B cell (primary cell): ENCODE data around the gene FLNB. TPM values are rescaled to one million over a fixed set of nuclear protein-coding genes. Genes with fewer than 3 reads are reported as not detected.

ENCODE experiments used
- ATAC-seq: fragments of 200-7000 bp; cut with Tn5 transposase; one replicate; pipeline ENCODE4 v1.10.0; 2021; ENCODE audit warnings: low read depth, mild to moderate bottlenecking, moderate number of reproducible peaks, moderate library complexity
- CTCF ChIA-PET: fragments of 350-600 bp; sonication (Branson Sonifier 250); formaldehyde crosslinking; loops from one replicate; lab custom pipeline; 2021; ENCODE audit warnings: antibody characterized with exemption, inconsistent platforms; lab: Charles Lee
- POLR2A ChIA-PET: fragments of 350-600 bp; sonication (Branson Sonifier 250); formaldehyde crosslinking; loops from one replicate; lab custom pipeline; 2021; ENCODE audit warnings: antibody characterized with exemption; lab: Charles Lee
- DNase-seq: peaks from one replicate; pipeline ENCODE4 v3.0.0; 2013
- H2AFZ ChIP-seq: 2 replicates; pipeline ENCODE4 v1.6.1; 2012; ENCODE audit warnings: mild to moderate bottlenecking, low read depth, low read length; ENCODE audit not compliant: insufficient read depth, poor library complexity, severe bottlenecking
- H3K27ac ChIP-seq, 2 donors: 1 replicate in 1 of 2; 2 replicates in 1 of 2; pipeline ENCODE4 v1.5.1; 2012 to 2013; ENCODE audit warnings: low read length in 2 of 2, mild to moderate bottlenecking in 2 of 2, moderate library complexity in 1 of 2
- H3K27me3 ChIP-seq, 4 experiments: fragments of 200-600 bp in 1 of 4; sonication (generic) in 1 of 4; replicated peaks in 1 of 4; 1 replicate in 2 of 4; 2 replicates in 2 of 4; pipeline versions ENCODE4 v1.6.1 to v1.7.0; 2013 to 2016; ENCODE audit warnings: low read length in 3 of 4, mild to moderate bottlenecking in 2 of 4, mixed read lengths in 1 of 4, moderate library complexity in 1 of 4; ENCODE audit not compliant: insufficient read depth in 4 of 4, control insufficient read depth in 3 of 4; ENCODE audit errors: control extremely low read depth in 1 of 4
- H3K36me3 ChIP-seq, 2 experiments: replicated peaks in 1 of 2; 1 replicate in 1 of 2; 2 replicates in 1 of 2; pipeline versions ENCODE4 v1.6.1 to v1.7.1; 2013; ENCODE audit warnings: low read length in 1 of 2; ENCODE audit not compliant: insufficient read depth in 2 of 2, control insufficient read depth in 1 of 2; ENCODE audit errors: control extremely low read depth in 1 of 2, extremely low read depth in 1 of 2
- H3K4me1 ChIP-seq, 2 donors: fragments of 200-600 bp in 1 of 2; sonication (generic) in 1 of 2; 1 replicate in 1 of 2; 2 replicates in 1 of 2; pipeline versions ENCODE4 v1.5.1 to v1.6.1; 2013 to 2017; ENCODE audit warnings: low read length in 2 of 2; ENCODE audit not compliant: control insufficient read depth in 2 of 2, insufficient read depth in 2 of 2
- H3K4me2 ChIP-seq: replicated peaks from 2 replicates; pipeline ENCODE3; 2012; ENCODE audit warnings: mild to moderate bottlenecking, low read depth, low read length; ENCODE audit not compliant: poor library complexity, severe bottlenecking
- H3K4me3 ChIP-seq, 5 experiments: fragments of 200-600 bp in 1 of 5; sonication (generic) in 1 of 5; 1 replicate in 3 of 5; 2 replicates in 2 of 5; pipeline versions ENCODE4 v1.5.1 to v1.7.0; 2011 to 2016; ENCODE audit warnings: low read length in 4 of 5, mild to moderate bottlenecking in 4 of 5, low read depth in 2 of 5, control low read depth in 1 of 5, moderate library complexity in 1 of 5; ENCODE audit not compliant: insufficient read depth in 1 of 5; ENCODE audit errors: control extremely low read depth in 1 of 5, extremely low read depth in 1 of 5
- H3K79me2 ChIP-seq: fragments of 200-600 bp; sonication (generic); one replicate; pipeline ENCODE4 v1.6.0; 2016; ENCODE audit warnings: low read length; ENCODE audit not compliant: control insufficient read depth, insufficient read depth
- H3K9ac ChIP-seq: fragments of 200-600 bp; sonication (generic); 2 replicates; pipeline ENCODE4 v1.6.1; 2017; ENCODE audit warnings: mild to moderate bottlenecking, low read length, moderate library complexity
- H3K9me3 ChIP-seq, 3 donors: one replicate each; pipeline versions ENCODE4 v1.6.1 to v1.7.1; 2013; ENCODE audit warnings: low read length in 2 of 3; ENCODE audit not compliant: control insufficient read depth in 2 of 3, insufficient read depth in 1 of 3; ENCODE audit errors: control extremely low read depth in 1 of 3
- H4K20me1 ChIP-seq: 2 replicates; pipeline ENCODE4 v1.6.0; 2012; ENCODE audit warnings: mild to moderate bottlenecking, low read length; ENCODE audit not compliant: insufficient read depth, control insufficient read depth, poor library complexity, severe bottlenecking
- H3K27ac Mint-ChIP-seq: one replicate; pipeline ENCODE4 v1.8.0; 2021; ENCODE audit warnings: mixed read lengths
- H3K27me3 Mint-ChIP-seq: one replicate; pipeline ENCODE4 v1.8.0; 2021; ENCODE audit warnings: mixed read lengths
- H3K4me1 Mint-ChIP-seq: one replicate; pipeline ENCODE4 v1.8.0; 2021; ENCODE audit warnings: mixed read lengths
- H3K4me3 Mint-ChIP-seq: one replicate; pipeline ENCODE4 v1.8.0; 2021; ENCODE audit warnings: mixed read lengths
- H3K9me3 Mint-ChIP-seq: one replicate; pipeline ENCODE4 v1.8.0; 2022; ENCODE audit warnings: mixed read lengths; ENCODE audit not compliant: insufficient read depth
- EZH2 ChIP-seq: IDR thresholded peaks from 2 replicates; pipeline ENCODE4 v1.6.1; 2012; ENCODE audit warnings: borderline replicate concordance, low read depth, mild to moderate bottlenecking, moderate library complexity, low read length; ENCODE audit not compliant: insufficient read depth, poor library complexity, severe bottlenecking
- WGBS: methylation state at CpG from one replicate; pipeline ENCODE4 v1.1.5; 2013; ENCODE audit warnings: missing lambda C conversion rate; ENCODE audit not compliant: insufficient coverage; 5-methylcytosine and 5-hydroxymethylcytosine counted together
- intact Hi-C: fragments of 100-400 bp; cut with micrococcal nuclease; formaldehyde crosslinking; loops from one replicate; pipeline ENCODE4 v1.10.0; 2022
- polyA plus RNA-seq: library from polyadenylated mRNA; depleted of rRNA; stranded (reverse); fragments of >200 nt; gene quantifications from 2 replicates; pipeline ENCODE4 v1.2.3, GENCODE V29; 2012
- total RNA-seq, 2 donors: library from RNA; stranded (reverse); fragments of 120-200 nt in 1 of 2; gene quantifications; 1 replicate in 1 of 2; 2 replicates in 1 of 2; pipeline versions ENCODE4 v1.2.3 to v1.2.4, GENCODE V29; 2013 to 2022
- TF ChIP-seq, protein P1 (sequence below): fragments of 200-600 bp; IDR thresholded peaks from one replicate; pipeline ENCODE4 v1.8.0; 2022; ENCODE audit warnings: antibody characterized with exemption, mild to moderate bottlenecking

Gene FLNB
- total and polyA plus RNA-seq, 2 donors (not counting 1 experiment from before 2014, with no cell fraction given): 25.5 to 28.3 TPM

DNA sequence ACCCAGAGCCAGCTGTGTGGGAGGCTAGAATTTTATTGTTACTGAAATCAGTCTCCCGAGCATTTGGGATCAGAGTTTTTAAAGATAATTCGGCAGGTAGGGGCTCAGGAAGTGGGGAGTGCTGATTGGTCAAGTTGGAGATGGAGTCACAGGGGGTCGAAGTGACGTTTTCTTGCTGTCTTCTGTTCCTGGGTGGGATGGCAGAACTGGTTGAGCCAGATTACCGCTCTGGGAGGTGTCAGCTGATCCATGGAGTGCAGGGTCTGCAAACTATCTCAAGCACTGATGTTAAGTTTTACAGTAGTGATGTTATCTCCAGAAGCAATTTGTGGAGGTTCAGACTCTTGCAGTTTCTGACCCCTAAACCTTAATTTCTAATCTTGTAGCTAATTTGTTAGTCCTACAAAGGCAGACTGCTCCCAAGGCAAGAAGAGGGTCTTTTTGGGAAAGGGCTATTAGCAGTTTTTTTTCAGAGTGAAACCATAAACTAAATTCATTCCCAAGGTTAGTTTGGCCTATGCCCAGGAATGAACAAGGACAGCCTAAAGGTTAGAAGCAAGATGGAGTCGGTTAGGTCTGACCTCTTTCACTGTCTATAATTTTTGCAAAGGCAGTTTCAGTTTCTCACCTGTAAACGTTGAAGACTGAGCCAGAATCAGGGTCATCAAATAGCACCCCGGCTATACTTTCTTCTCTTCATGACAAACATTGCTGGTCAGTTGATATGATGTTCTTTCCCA is 28.2 kb downstream of the FLNB start:
- Mint-ChIP-seq H3K4me3 (no peak overlapping the region), H3K9me3 (no peaks in the 10 kb centered on the region), H3K27ac (peak overlapping the region; percentile 15), H3K27me3 (no peaks in the 10 kb centered on the region), H3K4me1 (peaks cover 52% of the 10 kb centered on the region)
- Histone ChIP-seq H3K4me2 (no peak overlapping the region), H3K79me2 (peaks cover 51% of the 10 kb centered on the region), H3K27me3 (no peaks in the 10 kb centered on the region), H3K27ac (peak overlapping the region in 1 of 2 donors; percentile 88), H3K9me3 (no peaks in the 10 kb centered on the region), H2AFZ (no peak overlapping the region), H3K4me3 (no peak overlapping the region), H3K9ac (no peak overlapping the region), H3K36me3 (no peaks in the 10 kb centered on the region), H4K20me1 (peaks cover 8% of the 10 kb centered on the region), H3K4me1 (peaks cover 35 to 36% of the 10 kb centered on the region in 2 donors)
- ATAC-seq (no peak), DNase-seq (no peak)
- ChIA-PET POLR2A (no interaction called here), CTCF (interaction anchor here (1.7 kb wide), 1 partner anchor 14 kb away, joined by 4 read pairs; no protein-coding TSS in a partner anchor)
- 92% methylated on average over 7 of the region's 8 CpGs for WGBS
- intact Hi-C loops: no loop called here
- no peak for TF ChIP-seq EZH2
- TF ChIP-seq, protein P1, sequence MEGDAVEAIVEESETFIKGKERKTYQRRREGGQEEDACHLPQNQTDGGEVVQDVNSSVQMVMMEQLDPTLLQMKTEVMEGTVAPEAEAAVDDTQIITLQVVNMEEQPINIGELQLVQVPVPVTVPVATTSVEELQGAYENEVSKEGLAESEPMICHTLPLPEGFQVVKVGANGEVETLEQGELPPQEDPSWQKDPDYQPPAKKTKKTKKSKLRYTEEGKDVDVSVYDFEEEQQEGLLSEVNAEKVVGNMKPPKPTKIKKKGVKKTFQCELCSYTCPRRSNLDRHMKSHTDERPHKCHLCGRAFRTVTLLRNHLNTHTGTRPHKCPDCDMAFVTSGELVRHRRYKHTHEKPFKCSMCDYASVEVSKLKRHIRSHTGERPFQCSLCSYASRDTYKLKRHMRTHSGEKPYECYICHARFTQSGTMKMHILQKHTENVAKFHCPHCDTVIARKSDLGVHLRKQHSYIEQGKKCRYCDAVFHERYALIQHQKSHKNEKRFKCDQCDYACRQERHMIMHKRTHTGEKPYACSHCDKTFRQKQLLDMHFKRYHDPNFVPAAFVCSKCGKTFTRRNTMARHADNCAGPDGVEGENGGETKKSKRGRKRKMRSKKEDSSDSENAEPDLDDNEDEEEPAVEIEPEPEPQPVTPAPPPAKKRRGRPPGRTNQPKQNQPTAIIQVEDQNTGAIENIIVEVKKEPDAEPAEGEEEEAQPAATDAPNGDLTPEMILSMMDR: no peak

DNA sequence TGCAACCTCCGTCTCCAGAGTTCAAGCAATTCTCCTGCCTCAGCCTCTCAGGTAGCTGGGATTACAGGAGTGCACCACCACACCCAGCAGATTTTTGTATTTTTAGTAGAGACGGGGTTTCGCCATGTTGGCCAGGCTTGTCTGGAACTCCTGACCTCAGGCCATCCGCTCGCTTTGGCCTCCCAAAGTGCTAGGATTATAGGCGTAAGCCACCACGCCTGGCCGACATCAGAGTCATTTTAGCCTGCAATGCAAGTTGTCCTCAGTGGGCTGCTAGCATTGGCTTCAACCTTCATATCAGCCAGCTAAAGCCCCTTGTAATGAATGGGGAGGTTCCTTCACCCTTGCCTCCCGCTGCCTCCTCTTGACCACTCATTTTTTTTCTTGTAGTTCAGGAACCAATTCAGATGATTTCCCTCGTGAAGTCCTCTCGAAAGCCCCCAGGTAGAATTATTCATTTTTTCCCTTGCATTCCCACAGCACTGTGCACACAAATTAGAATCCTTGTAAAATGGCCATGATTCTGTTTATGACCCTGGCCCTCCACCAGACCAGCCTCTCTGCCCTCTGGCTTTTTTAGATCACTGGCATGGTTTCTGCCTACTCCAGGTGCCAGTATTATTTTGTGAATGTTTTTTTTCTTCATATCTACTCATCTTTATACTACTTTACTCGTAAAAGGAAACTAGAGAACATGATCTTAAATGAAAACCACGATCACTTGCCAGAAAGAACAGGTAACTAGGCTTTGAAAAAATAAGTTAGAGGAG is 29.1 kb downstream of the FLNB start:
- H3K9me3 Mint-ChIP-seq: no peaks in the 10 kb centered on the region
- intact Hi-C loops: no loop called here
- H3K9me3 ChIP-seq: no peaks in the 10 kb centered on the region
- no peaks in the 10 kb centered on the region for H3K27me3 ChIP-seq
- TF ChIP-seq EZH2: no peak
- TF ChIP-seq, protein P1: no peak
- ChIA-PET CTCF (no interaction called here), POLR2A (no interaction called here)
- H3K27me3 Mint-ChIP-seq: no peaks in the 10 kb centered on the region
- no peak overlapping the region for H3K4me3 Mint-ChIP-seq
- H3K4me2 ChIP-seq: no peak overlapping the region
- no peak overlapping the region for H3K27ac ChIP-seq
- no peak overlapping the region for H2AFZ ChIP-seq
- H3K4me3 ChIP-seq: no peak overlapping the region
- H3K27ac Mint-ChIP-seq: no peak overlapping the region
- H3K4me1 ChIP-seq: peaks cover 41 to 44% of the 10 kb centered on the region in 2 donors
- peaks cover 55% of the 10 kb centered on the region for H3K4me1 Mint-ChIP-seq
- peaks cover 54% of the 10 kb centered on the region for H3K79me2 ChIP-seq
- ATAC-seq (no peak), DNase-seq (no peak)
- no peaks in the 10 kb centered on the region for H3K36me3 ChIP-seq
- 100% methylated on average over 9 of the region's 13 CpGs for WGBS
- H3K9ac ChIP-seq: no peak overlapping the region
- H4K20me1 ChIP-seq: peaks cover 14% of the 10 kb centered on the region
